BE2C (cell line): ENCODE data around the gene PRSS56.
"Not testable (repeated sequence)": the region's sequence is repeated elsewhere in the genome, so short reads cannot be mapped to it uniquely, and the experiment has no call there.

ENCODE experiments used
- DNase-seq: peaks from one replicate; pipeline ENCODE4 v3.0.0-alpha.2; 2020
- H3K27me3 ChIP-seq: fragments of 250-450 bp; sonication (Bioruptor Pico); 2 replicates; pipeline ENCODE4 v1.5.1; 2020; ENCODE audit warnings: mild to moderate bottlenecking
- H3K36me3 ChIP-seq: fragments of 250-450 bp; sonication (Bioruptor Pico); 2 replicates; pipeline ENCODE4 v1.5.1; 2020; ENCODE audit warnings: mild to moderate bottlenecking
- H3K4me1 ChIP-seq: fragments of 250-450 bp; sonication (Bioruptor Pico); 2 replicates; pipeline ENCODE4 v1.5.1; 2020
- H3K4me3 ChIP-seq: 2 replicates; pipeline ENCODE4 v1.5.1; 2011; ENCODE audit warnings: low read depth, low read length
- H3K9me3 ChIP-seq: fragments of 250-450 bp; sonication (Bioruptor Pico); 2 replicates; pipeline ENCODE4 v1.5.1; 2020
- CTCF ChIP-seq: IDR thresholded peaks from 2 replicates; pipeline ENCODE4 v1.5.1; 2012; ENCODE audit warnings: mild to moderate bottlenecking, low read depth, low read length

Gene PRSS56

GRCh38 chr2:232569541-232569940 lies 49.4 kb downstream of the PRSS56 start:
- no peak for TF ChIP-seq CTCF
- Histone ChIP-seq H3K36me3 (peaks cover 75% of the 10 kb centered on the region), H3K27me3 (no peaks in the 10 kb centered on the region), H3K4me3 (no peak overlapping the region), H3K4me1 (no peaks in the 10 kb centered on the region), H3K9me3 (no peaks in the 10 kb centered on the region)
- no peak for DNase-seq

GRCh38 chr2:232570481-232570880 lies 50.3 kb downstream of the PRSS56 start:
- not testable (repeated sequence) for H3K27me3 ChIP-seq, DNase-seq, H3K9me3 ChIP-seq, H3K4me1 ChIP-seq, H3K4me3 ChIP-seq
- peaks cover 69% of the 10 kb centered on the region for H3K36me3 ChIP-seq

- Histone ChIP-seq H3K36me3 (peaks cover 65% of the 10 kb centered on the region), H3K4me3 (no peak overlapping the region)
- TF ChIP-seq CTCF, result no peak
These were observed 50.9 kb downstream of the PRSS56 start for GRCh38 chr2:232571026-232571474.

GRCh38 chr2:232573042-232573441 lies 52.9 kb downstream of the PRSS56 start:
- no peaks in the 10 kb centered on the region for H3K27me3 ChIP-seq
- no peaks in the 10 kb centered on the region for H3K4me1 ChIP-seq
- no peaks in the 10 kb centered on the region for H3K9me3 ChIP-seq
- DNase-seq, result no peak
- no peak for TF ChIP-seq CTCF
- H3K4me3 ChIP-seq, result no peak overlapping the region
- H3K36me3 ChIP-seq, result peaks cover 45% of the 10 kb centered on the region

More at GRCh38 chr2:232571026-232571474, 50.9 kb downstream of the PRSS56 start:
- H3K4me1 ChIP-seq, result no peaks in the 10 kb centered on the region
- DNase-seq, result no peak
- H3K27me3 ChIP-seq, result no peaks in the 10 kb centered on the region
- H3K9me3 ChIP-seq, result no peaks in the 10 kb centered on the region

- no peaks in the 10 kb centered on the region for H3K9me3 ChIP-seq
- no peaks in the 10 kb centered on the region for H3K4me1 ChIP-seq
- no peak for TF ChIP-seq CTCF
- H3K27me3 ChIP-seq, result no peaks in the 10 kb centered on the region
- H3K4me3 ChIP-seq, result no peak overlapping the region
- H3K36me3 ChIP-seq, result peaks cover 36% of the 10 kb centered on the region
- DNase-seq, result no peak
These were observed 53.7 kb downstream of the PRSS56 start for GRCh38 chr2:232573771-232574435.

GRCh38 chr2:232574674-232575403 lies 54.7 kb downstream of the PRSS56 start:
- Histone ChIP-seq H3K27me3 (no peaks in the 10 kb centered on the region), H3K4me3 (no peak overlapping the region), H3K36me3 (peaks cover 27% of the 10 kb centered on the region), H3K4me1 (no peaks in the 10 kb centered on the region), H3K9me3 (no peaks in the 10 kb centered on the region)
- TF ChIP-seq CTCF, result no peak
- DNase-seq, result no peak
